BJ (cell line): ENCODE measurements around the gene ZDHHC5. TPM values are rescaled to one million over a fixed set of nuclear protein-coding genes. Genes with fewer than 3 reads are reported as not detected.

Experiments
- CTCF ChIA-PET: fragments of 350-600 bp; formaldehyde crosslinking; extraction: SDS; loops from one replicate; lab custom pipeline; 2021; ENCODE audit warnings: antibody characterized with exemption, inconsistent platforms; lab: Yijun Ruan, JAX
- POLR2A ChIA-PET: fragments of 300-600 bp; sonication (Branson Sonifier 250); formaldehyde crosslinking; extraction: SDS; loops from one replicate; lab custom pipeline; 2021; ENCODE audit warnings: antibody characterized with exemption; lab: Charles Lee
- DNase-seq: peaks from one replicate; pipeline ENCODE4 v3.0.0-alpha.2; 2011; ENCODE audit warnings: low read depth
- H3K27me3 ChIP-seq: 2 replicates; pipeline ENCODE4 v1.6.0; 2011; ENCODE audit warnings: low read length; ENCODE audit not compliant: control insufficient read depth, insufficient read depth
- H3K36me3 ChIP-seq: 2 replicates; pipeline ENCODE4 v1.5.1; 2011; ENCODE audit warnings: low read length; ENCODE audit not compliant: control insufficient read depth, insufficient read depth
- H3K4me3 ChIP-seq: 2 replicates; pipeline ENCODE4 v1.5.1; 2011; ENCODE audit warnings: low read depth, mild to moderate bottlenecking, control low read depth, low read length
- polyA plus RNA-seq: library from polyadenylated mRNA; depleted of rRNA; stranded (reverse); fragments of >200 nt; gene quantifications from 2 replicates; pipeline ENCODE4 v1.2.3, GENCODE V29; 2011
- TF ChIP-seq, protein P1 (sequence below): IDR thresholded peaks from 2 replicates; pipeline ENCODE4 v1.5.1; 2011; ENCODE audit warnings: low read depth, mild to moderate bottlenecking, control low read depth, inconsistent platforms, low read length, moderate library complexity; ENCODE audit not compliant: insufficient read depth

The ZDHHC5 gene
- polyA plus RNA-seq, 1 experiment = 76.7 TPM

DNA sequence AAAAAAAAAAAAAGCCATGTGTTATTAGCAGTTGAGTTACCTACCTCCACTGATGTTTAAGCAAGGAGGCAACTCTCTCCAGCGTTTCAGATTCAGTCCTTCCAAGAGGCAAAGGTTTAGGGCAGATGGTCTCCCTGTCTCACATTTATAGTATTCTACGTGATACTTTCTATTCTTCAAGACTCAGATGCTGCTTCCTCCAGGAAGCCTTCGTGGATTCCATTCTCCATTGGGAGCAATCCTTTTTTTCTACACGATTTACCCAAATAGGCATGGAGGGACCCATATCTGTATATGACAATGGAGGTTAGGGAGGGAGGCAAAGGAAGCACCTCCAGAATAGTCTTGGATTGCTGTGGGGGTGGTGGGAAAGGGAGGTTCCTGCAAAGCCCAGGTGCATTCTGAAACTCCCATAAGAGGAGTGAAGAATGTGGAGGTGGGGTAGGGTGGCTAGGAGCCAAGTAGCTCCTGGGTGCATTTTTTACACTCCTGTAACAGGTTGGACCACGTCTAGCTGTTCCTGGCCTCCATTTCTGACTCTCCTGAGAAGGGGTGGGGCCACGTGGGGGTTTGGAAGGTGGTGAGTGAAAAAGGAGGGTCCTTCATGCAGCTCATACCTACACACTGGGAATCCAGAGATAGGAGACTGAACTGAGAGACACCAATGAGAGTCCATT is 34.4 kb upstream of the ZDHHC5 start:
- POLR2A ChIA-PET = no interaction called here
- Histone ChIP-seq H3K4me3 (no peak overlapping the region), H3K27me3 (peaks cover 2% of the 10 kb centered on the region; the same call in 1 of the 2 replicates), H3K36me3 (no peaks in the 10 kb centered on the region)
- no peak for DNase-seq
- CTCF ChIA-PET = interaction anchor here (0.8 to 2.3 kb wide), 3 partner anchors 7 to 65 kb away, joined by 3 to 9 read pairs (median 5); partner anchors contain the start of gene UBE2L6
- TF ChIP-seq, protein P1, sequence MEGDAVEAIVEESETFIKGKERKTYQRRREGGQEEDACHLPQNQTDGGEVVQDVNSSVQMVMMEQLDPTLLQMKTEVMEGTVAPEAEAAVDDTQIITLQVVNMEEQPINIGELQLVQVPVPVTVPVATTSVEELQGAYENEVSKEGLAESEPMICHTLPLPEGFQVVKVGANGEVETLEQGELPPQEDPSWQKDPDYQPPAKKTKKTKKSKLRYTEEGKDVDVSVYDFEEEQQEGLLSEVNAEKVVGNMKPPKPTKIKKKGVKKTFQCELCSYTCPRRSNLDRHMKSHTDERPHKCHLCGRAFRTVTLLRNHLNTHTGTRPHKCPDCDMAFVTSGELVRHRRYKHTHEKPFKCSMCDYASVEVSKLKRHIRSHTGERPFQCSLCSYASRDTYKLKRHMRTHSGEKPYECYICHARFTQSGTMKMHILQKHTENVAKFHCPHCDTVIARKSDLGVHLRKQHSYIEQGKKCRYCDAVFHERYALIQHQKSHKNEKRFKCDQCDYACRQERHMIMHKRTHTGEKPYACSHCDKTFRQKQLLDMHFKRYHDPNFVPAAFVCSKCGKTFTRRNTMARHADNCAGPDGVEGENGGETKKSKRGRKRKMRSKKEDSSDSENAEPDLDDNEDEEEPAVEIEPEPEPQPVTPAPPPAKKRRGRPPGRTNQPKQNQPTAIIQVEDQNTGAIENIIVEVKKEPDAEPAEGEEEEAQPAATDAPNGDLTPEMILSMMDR = no peak

DNA sequence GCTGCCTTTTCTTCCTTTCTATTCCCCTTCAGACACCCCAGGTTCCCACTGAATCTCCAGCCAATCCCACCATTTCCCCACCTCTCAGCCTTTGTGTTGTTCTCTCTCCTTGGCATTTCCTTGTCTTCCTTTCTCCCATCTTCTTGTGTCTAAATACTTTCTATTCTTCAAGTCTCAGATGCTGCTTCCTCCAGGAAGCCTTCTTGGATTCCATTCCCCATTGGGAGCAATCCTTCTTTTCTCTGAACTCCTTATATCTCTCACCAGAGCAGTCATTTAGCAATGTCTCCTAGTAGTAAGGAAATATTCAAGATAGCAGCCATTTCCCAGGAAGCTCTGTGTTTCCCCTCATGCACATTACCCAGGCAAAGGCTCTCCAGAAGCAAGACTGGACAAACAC is 33.6 kb upstream of the ZDHHC5 start:
- peaks cover 2% of the 10 kb centered on the region; the same call in 1 of the 2 replicates for H3K27me3 ChIP-seq
- DNase-seq = no peak
- TF ChIP-seq, protein P1 = no peak
- CTCF ChIA-PET = interaction anchor here (0.9 to 2.3 kb wide), 6 partner anchors 10 to 66 kb away, joined by 3 to 9 read pairs (median 4); partner anchors contain the start of gene UBE2L6
- H3K36me3 ChIP-seq = no peaks in the 10 kb centered on the region
- H3K4me3 ChIP-seq = no peak overlapping the region
- POLR2A ChIA-PET = interaction anchor here (0.6 kb wide), 1 partner anchor 10 kb away, joined by 9 read pairs; no protein-coding TSS in a partner anchor

DNA sequence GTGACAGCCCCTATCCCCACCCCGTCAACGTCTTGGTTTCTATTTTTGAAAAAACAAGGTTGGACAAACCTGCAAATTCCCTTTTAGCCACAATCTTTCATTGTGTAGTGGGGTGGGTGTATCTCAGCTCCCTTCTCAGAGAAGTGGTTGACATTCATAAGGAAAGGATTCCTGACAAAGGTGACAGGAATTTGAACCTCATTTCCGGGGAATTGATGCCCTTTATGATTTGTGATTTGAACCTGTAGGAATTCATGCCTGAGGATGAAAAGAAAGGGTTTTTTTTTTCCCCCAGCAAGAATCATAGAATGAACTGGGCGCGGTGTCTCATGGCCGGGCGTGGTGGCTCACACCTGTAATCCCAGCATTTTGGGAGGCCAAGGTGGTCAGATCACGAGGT is 32.7 kb upstream of the ZDHHC5 start:
- Histone ChIP-seq H3K36me3 (no peaks in the 10 kb centered on the region), H3K4me3 (no peak overlapping the region), H3K27me3 (peaks cover 2% of the 10 kb centered on the region; the same call in 1 of the 2 replicates)
- POLR2A ChIA-PET = interaction anchor here (0.6 kb wide), 1 partner anchor 22 kb away, joined by 4 read pairs; no protein-coding TSS in a partner anchor
- DNase-seq = no peak
- CTCF ChIA-PET = interaction anchor here (0.6 to 1.3 kb wide), 5 partner anchors 9 to 285 kb away, joined by 3 to 4 read pairs (median 3); no protein-coding TSS in a partner anchor
- TF ChIP-seq, protein P1 = no peak

DNA sequence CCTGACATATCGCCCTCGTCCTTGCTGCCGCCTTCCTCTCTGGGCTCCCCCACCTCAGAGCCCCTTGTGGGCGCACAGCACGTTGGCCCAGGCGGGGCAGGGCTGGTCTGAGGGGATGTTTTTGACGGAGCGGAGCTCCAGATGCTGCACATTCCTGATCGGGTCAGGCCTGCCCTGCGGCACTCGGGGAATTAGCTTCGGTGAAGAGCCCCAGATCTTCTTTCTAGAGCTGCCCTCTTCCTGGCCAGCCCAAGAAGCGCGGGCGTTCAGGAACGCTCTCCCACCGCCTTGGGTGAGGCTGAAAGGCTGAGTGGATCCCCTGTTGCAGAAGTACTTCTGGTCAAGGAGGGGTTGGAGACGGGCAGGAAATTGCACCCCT is 30.3 kb upstream of the ZDHHC5 start:
- no peak for DNase-seq
- CTCF ChIA-PET = interaction anchor here (0.8 to 9.6 kb wide), 5 partner anchors 11 to 292 kb away, joined by 3 to 285 read pairs (median 4); partner anchors contain the start of gene UBE2L6
- H3K27me3 ChIP-seq = no peaks in the 10 kb centered on the region; the same call in 1 of the 2 replicates
- TF ChIP-seq, protein P1 = peak; percentile 4; the same call in 1 of the 2 replicates
- H3K4me3 ChIP-seq = peak overlapping the region; percentile 88
- H3K36me3 ChIP-seq = peaks cover 5% of the 10 kb centered on the region
- POLR2A ChIA-PET = no interaction called here

DNA sequence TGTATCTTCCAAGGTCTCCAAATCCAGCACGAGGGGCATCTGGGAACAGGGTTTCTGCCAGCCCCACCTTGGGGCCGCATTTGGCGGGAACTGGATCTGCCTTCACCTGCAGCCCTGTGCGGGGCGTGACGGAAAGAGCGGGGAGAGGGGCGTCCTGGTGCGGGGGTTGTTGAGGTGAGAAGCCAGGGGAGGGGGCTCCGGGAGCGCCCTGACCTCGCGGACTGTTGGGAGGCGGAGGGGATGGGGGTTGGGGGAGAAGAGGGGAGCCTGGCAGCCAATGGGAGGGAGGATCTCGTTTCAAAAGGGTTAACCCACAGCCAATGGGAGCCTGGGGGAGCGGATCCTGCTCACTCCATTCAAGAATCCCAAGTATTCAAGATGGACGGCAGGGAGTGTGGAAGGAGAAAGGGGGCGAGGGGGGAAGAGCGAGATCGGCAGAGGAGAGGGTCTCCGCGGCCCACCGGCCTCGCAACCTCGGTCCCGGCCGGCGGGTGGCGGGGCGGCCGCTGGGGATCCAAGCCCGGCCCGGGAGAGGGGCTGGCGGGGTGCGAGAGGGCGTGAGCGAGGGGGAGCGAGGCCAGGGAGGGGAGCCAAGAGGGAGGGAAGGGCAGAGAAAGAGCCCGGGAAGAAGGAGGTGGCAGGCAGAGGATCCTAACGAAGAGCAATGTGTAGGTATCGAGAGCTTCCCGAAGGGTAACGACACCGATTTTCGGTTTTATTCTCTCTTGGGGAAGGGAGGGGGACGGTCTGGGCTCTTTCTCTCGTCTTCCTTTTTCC is 29.7 kb upstream of the ZDHHC5 start:
- peak overlapping the region; percentile 88 for H3K4me3 ChIP-seq
- DNase-seq = peak; percentile 51
- no peaks in the 10 kb centered on the region; the same call in 1 of the 2 replicates for H3K27me3 ChIP-seq
- ChIA-PET POLR2A (no interaction called here), CTCF (interaction anchor here (0.7 to 9.6 kb wide), 7 partner anchors 12 to 292 kb away, joined by 3 to 285 read pairs (median 4); partner anchors contain the start of gene UBE2L6)
- peaks cover 6% of the 10 kb centered on the region for H3K36me3 ChIP-seq
- TF ChIP-seq, protein P1 = no peak
